ENCODE measurements around the gene RBM8A. TPM values are rescaled to one million over a fixed set of nuclear protein-coding genes. Genes with fewer than 3 reads are reported as not detected.
A peak's percentile ranks its signal among the peaks of the same experiment; 100 is the strongest.

Gene RBM8A
- total and polyA plus RNA-seq, 9 of the 15 experiments (the other 6 are each of a cell fraction or from before 2014, with no cell fraction given), result 215 to 1,035 (median 291) TPM

- TF ChIP-seq ZNF318 (IDR thresholded peaks at IDR 0.05; ENCODE audit: borderline replicate concordance in 1 of 2, low read depth in 1 of 2) (peak in 1 of 2 experiments; percentile 45; a peak in 1 of 4 replicates), MNT (conservative IDR thresholded peaks at IDR 0.05) (peak; percentile 81 to 91), AFF4 (CRISPR knock-in tag; IDR thresholded peaks at IDR 0.05) (peak; percentile 68; the same call in 1 of the 2 replicates), STAT5A (IDR thresholded peaks at IDR 0.05; ENCODE audit: borderline replicate concordance, low read length) (peak; percentile 68; the same call in 1 of the 2 replicates), SPI1 (IDR thresholded peaks at IDR 0.05; ENCODE audit: borderline replicate concordance, low read depth, low read length) (0 out of 2 replicates have a peak, but pooled peaks have one; percentile 27), VEZF1 (CRISPR knock-in tag; IDR thresholded peaks at IDR 0.05) (peak; percentile 48), MAZ (CRISPR knock-in tag; conservative IDR thresholded peaks at IDR 0.05 in 1 of 2, IDR thresholded peaks at IDR 0.05 in 1 of 2) (peak; percentile 49 to 56; a peak in 3 of 4 replicates)
Measured at GRCh38 chr1:145932522-145933009, 5.3 kb upstream of the RBM8A start (continued).

All from K562 (cell line).